PC-9 (cell line): ENCODE measurements around the gene ICA1. TPM values are rescaled to one million over a fixed set of nuclear protein-coding genes. Genes with fewer than 3 reads are reported as not detected.

ENCODE experiments used
- BruUV-seq: library from RNA; stranded (reverse); fragments of 400-500 nt; replicated peaks from 2 replicates; lab custom pipeline; 2021; lab: Mats Ljungman, UMichigan
- CTCF ChIA-PET: fragments of 300-600 bp; sonication (Branson Sonifier 250); formaldehyde crosslinking; loops from one replicate; lab custom pipeline; 2022; ENCODE audit warnings: antibody characterized with exemption; lab: Charles Lee
- POLR2A ChIA-PET: fragments of 300-600 bp; sonication (Branson Sonifier 250); formaldehyde crosslinking; loops from one replicate; lab custom pipeline; 2022; ENCODE audit warnings: antibody characterized with exemption; ENCODE audit not compliant: unreplicated experiment; lab: Charles Lee
- DNase-seq, 2 experiments: peaks; one replicate each; pipeline versions ENCODE4 v3.0.0 to v3.0.0-alpha.2; 2015 to 2022; ENCODE audit warnings: mixed read lengths in 1 of 2
- H2AFZ ChIP-seq: fragments of 200-600 bp; sonication (generic); 2 replicates; pipeline ENCODE4 v1.8.1; 2017; ENCODE audit warnings: antibody characterized with exemption
- H3F3A ChIP-seq: fragments of 200-600 bp; sonication (generic); 2 replicates; pipeline ENCODE4 v1.8.1; 2017; ENCODE audit warnings: antibody characterized with exemption, mild to moderate bottlenecking, low read depth; ENCODE audit not compliant: insufficient read depth
- H3K27ac ChIP-seq: fragments of 200-600 bp; sonication (generic); 2 replicates; pipeline ENCODE4 v1.6.1; 2016; ENCODE audit warnings: mixed run types
- H3K27me3 ChIP-seq: fragments of 200-600 bp; sonication (generic); 2 replicates; pipeline ENCODE4 v1.6.1; 2016; ENCODE audit warnings: low read depth, mixed run types; ENCODE audit not compliant: insufficient read depth
- H3K36me3 ChIP-seq: fragments of 200-600 bp; sonication (generic); 2 replicates; pipeline ENCODE4 v1.6.1; 2016; ENCODE audit warnings: low read depth, mixed run types
- H3K4me1 ChIP-seq: fragments of 200-600 bp; sonication (generic); replicated peaks from 2 replicates; pipeline ENCODE4 v1.6.1; 2016; ENCODE audit warnings: mixed run types; ENCODE audit not compliant: insufficient read depth
- H3K4me2 ChIP-seq: fragments of 200-600 bp; sonication (generic); 2 replicates; pipeline ENCODE4 v1.6.1; 2017; ENCODE audit warnings: mixed run types
- H3K4me3 ChIP-seq: fragments of 200-600 bp; sonication (generic); 2 replicates; pipeline ENCODE4 v1.6.1; 2016; ENCODE audit warnings: mixed run types
- H3K79me2 ChIP-seq: fragments of 200-600 bp; sonication (generic); 2 replicates; pipeline ENCODE4 v1.6.1; 2017; ENCODE audit warnings: low read depth, mixed run types
- H3K9me2 ChIP-seq: fragments of 200-600 bp; sonication (generic); 2 replicates; pipeline ENCODE4 v1.8.1; 2017; ENCODE audit warnings: mild to moderate bottlenecking; ENCODE audit not compliant: insufficient read depth
- H3K9me3 ChIP-seq: fragments of 200-600 bp; sonication (generic); 2 replicates; pipeline ENCODE4 v1.8.1; 2016; ENCODE audit warnings: low read depth; ENCODE audit not compliant: insufficient read depth
- H4K20me1 ChIP-seq: fragments of 200-600 bp; sonication (generic); 2 replicates; pipeline ENCODE4 v1.8.1; 2017; ENCODE audit not compliant: insufficient read depth
- EZH2 ChIP-seq: fragments of 200-600 bp; sonication (generic); IDR thresholded peaks from 2 replicates; pipeline ENCODE4 v1.8.0; 2017; ENCODE audit warnings: antibody characterized with exemption, low read depth
- intact Hi-C: fragments of 100-400 bp; cut with micrococcal nuclease; formaldehyde crosslinking; loops from one replicate; pipeline ENCODE4 v1.10.0; 2022; ENCODE audit not compliant: unreplicated experiment
- total RNA-seq: library from RNA; stranded (reverse); gene quantifications from 2 replicates; pipeline ENCODE4 v1.2.3, GENCODE V29; 2021
- TF ChIP-seq, protein P1 (sequence below): fragments of 200-600 bp; sonication (generic); conservative IDR thresholded peaks from 2 replicates; pipeline ENCODE4 v1.6.1; 2017; ENCODE audit warnings: mixed run types, antibody characterized with exemption, mild to moderate bottlenecking, moderate library complexity

ICA1 gene
- total RNA-seq, 1 experiment from 2014 or later = 33.8 TPM

DNA sequence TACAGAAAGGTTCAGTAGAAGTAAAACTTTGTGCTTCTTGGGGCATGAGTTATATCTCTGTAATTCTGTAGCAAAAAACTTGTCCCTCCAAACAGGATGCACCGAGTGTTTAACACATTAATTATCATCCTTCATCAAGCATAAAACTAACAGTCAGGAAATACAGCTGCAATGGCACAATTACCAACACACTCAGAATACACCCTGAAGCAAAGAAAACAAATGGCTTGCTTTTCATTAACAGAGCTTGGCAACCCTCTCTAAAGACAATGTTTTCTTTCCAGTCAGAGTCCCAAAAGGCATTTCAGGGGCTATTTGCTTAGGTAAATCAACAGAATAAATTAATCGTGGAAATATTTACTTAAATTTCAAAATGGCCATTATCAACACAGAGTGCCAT is 107.7 kb downstream of the ICA1 start:
- TF ChIP-seq, protein P1, sequence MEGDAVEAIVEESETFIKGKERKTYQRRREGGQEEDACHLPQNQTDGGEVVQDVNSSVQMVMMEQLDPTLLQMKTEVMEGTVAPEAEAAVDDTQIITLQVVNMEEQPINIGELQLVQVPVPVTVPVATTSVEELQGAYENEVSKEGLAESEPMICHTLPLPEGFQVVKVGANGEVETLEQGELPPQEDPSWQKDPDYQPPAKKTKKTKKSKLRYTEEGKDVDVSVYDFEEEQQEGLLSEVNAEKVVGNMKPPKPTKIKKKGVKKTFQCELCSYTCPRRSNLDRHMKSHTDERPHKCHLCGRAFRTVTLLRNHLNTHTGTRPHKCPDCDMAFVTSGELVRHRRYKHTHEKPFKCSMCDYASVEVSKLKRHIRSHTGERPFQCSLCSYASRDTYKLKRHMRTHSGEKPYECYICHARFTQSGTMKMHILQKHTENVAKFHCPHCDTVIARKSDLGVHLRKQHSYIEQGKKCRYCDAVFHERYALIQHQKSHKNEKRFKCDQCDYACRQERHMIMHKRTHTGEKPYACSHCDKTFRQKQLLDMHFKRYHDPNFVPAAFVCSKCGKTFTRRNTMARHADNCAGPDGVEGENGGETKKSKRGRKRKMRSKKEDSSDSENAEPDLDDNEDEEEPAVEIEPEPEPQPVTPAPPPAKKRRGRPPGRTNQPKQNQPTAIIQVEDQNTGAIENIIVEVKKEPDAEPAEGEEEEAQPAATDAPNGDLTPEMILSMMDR = no peak
- TF ChIP-seq EZH2 = no peak
- H3K4me1 ChIP-seq = no peaks in the 10 kb centered on the region
- H3K4me3 ChIP-seq = no peak overlapping the region
- DNase-seq = no peak
- POLR2A ChIA-PET = no interaction called here
- H3K79me2 ChIP-seq = no peaks in the 10 kb centered on the region
- H3K27me3 ChIP-seq = no peaks in the 10 kb centered on the region
- no peak overlapping the region for H3K4me2 ChIP-seq
- no peaks in the 10 kb centered on the region for H3K36me3 ChIP-seq
- H2AFZ ChIP-seq = no peak overlapping the region
- H3K9me2 ChIP-seq = no peaks in the 10 kb centered on the region
- H3K9me3 ChIP-seq = 0 out of 2 replicates have a peak, but pooled peaks cover 4% of the 10 kb centered on the region
- CTCF ChIA-PET = no interaction called here
- no TSS peak for BruUV-seq
- no peaks in the 10 kb centered on the region for H4K20me1 ChIP-seq
- intact Hi-C loops = no loop called here
- no peak overlapping the region for H3K27ac ChIP-seq
- H3F3A ChIP-seq = no peaks in the 10 kb centered on the region

DNA sequence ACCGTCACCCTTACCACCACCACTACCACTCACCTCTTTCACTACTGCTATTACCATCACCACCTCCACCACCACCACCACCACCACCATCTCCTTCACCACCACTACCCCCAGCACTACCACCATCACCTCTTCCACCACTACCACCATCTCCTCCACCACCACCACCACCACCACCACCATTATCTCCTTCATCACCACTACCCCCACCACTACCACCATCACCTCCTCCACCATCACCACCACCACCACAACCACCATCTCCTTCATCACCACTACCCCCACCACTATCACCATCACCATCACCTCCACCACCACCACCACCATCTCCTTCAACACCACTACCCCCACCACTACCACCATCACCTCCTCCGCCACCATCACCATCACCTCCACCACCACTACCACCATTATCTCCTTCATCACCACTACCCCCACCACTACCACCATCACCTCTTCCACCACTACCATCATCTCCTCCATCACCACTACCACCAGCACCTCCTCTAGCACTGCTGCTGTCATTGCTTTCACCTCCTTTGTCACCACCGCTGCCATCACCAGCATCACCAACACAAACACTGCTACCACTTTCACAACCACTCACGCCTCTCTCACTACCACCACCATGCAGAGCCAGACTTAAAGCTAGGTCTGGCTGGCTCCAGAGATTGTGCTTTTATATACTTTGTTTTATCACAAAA is 109.3 kb downstream of the ICA1 start:
- Histone ChIP-seq H3K27ac (no peak overlapping the region), H3K36me3 (no peaks in the 10 kb centered on the region), H3K9me2 (no peaks in the 10 kb centered on the region), H3K4me2 (no peak overlapping the region), H3K27me3 (no peaks in the 10 kb centered on the region), H3F3A (no peaks in the 10 kb centered on the region), H3K4me1 (no peaks in the 10 kb centered on the region), H3K79me2 (no peaks in the 10 kb centered on the region), H4K20me1 (no peaks in the 10 kb centered on the region), H3K4me3 (no peak overlapping the region), H2AFZ (no peak overlapping the region), H3K9me3 (0 out of 2 replicates have a peak, but pooled peaks cover 4% of the 10 kb centered on the region)
- POLR2A ChIA-PET = no interaction called here
- TF ChIP-seq, protein P1 = no peak
- no peak for TF ChIP-seq EZH2
- BruUV-seq = no TSS peak
- intact Hi-C loops = no loop called here
- DNase-seq = no peak
- CTCF ChIA-PET = no interaction called here

DNA sequence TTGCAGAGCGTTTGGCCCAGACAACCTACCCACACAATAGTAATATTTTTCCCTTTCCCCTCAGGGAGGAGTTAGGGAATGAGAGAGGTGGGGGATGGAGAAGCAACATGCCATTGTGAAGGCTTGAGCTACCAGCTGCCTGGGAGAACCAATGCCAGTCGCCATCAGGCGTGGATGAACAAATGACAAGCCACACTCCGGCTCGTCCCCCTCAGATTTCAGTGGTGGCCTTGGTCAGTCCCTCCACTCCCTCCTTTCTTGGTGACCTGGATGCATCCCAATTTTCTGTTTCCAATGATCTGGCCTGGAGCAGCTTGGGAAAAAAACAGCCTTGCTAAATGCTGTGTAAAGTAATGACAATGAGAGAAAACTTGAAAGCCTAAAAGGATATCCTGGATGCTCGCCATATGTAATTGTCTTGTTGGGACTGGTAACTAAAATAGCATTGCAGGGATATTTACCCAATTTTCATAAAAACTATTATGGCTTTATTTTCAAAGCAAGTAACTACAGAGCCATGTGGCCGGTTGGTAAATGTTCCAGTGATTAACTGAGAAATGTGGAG is 110.7 kb downstream of the ICA1 start:
- no peaks in the 10 kb centered on the region for H4K20me1 ChIP-seq
- CTCF ChIA-PET = no interaction called here
- intact Hi-C loops = no loop called here
- no peak for DNase-seq
- no peaks in the 10 kb centered on the region for H3K27me3 ChIP-seq
- H3F3A ChIP-seq = no peaks in the 10 kb centered on the region
- no peak overlapping the region for H2AFZ ChIP-seq
- no peak overlapping the region for H3K4me2 ChIP-seq
- H3K79me2 ChIP-seq = no peaks in the 10 kb centered on the region
- no peaks in the 10 kb centered on the region for H3K4me1 ChIP-seq
- TF ChIP-seq, protein P1 = no peak
- TF ChIP-seq EZH2 = no peak
- BruUV-seq = no TSS peak
- POLR2A ChIA-PET = no interaction called here
- H3K9me3 ChIP-seq = 0 out of 2 replicates have a peak, but pooled peaks cover 3% of the 10 kb centered on the region
- H3K9me2 ChIP-seq = no peaks in the 10 kb centered on the region
- no peaks in the 10 kb centered on the region for H3K36me3 ChIP-seq
- no peak overlapping the region for H3K27ac ChIP-seq
- H3K4me3 ChIP-seq = no peak overlapping the region
